Islet precursor cell (in vitro differentiated cells): ENCODE data around the gene SH2D4B.
A peak's percentile ranks its signal among the peaks of the same experiment; 100 is the strongest.

Experiments used
- DNase-seq: peaks from one replicate; pipeline ENCODE4 v3.0.0-alpha.2; 2018

The SH2D4B gene

DNA sequence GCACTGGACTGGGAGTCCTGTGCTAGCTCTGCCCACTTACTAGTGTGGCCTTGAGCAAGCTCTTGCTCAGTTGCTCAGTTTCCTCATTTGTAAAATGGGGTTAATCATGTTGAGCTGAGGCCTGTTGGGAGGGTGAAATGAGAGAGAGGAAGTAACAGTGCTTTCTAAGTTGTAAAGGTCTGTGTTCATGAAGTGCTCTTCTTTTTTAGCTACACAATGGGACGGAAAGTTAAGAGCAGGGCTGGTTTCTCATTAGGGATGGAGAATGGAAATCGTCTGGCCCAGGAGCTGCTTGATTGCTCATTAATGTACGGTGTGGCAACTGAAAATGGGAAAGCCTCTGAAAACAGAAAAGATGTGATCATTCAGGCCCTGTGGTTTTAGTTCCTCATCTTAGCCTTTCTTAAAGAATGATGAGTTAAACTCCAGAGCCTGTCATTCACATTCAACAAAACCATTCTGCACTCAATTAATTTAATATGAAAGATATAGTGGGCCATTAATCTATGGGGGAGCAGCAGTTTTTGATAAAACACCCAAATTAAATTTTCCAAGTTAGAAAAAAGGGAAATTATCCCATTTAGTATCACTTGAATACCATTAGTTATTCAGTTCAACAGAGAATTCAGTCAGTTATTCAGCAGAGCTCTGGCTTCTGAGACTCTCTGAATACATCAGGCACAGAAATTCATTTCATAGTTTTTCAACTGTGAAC, 60.5 kb downstream of the SH2D4B start:
- no peak for DNase-seq

DNA sequence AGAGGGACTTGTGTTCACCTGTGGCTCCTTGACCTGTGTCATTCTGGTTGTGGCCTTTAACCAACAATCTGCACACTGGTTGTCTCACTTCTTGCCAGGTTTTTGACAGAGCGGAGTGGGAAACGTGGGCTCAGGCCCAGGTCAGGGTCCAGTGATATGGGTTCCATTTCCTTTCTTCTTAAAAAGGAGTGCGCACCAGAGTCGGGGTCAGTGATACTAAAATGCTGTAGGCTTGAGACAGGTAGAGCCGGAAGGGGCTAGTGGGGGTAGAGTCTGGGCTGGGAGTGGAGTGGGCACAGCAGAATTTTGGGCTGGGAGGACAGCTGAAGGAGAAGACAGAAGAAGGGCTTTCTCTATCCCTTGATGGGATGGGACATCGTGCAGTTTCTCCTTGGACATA, 61.2 kb downstream of the SH2D4B start:
- no peak for DNase-seq

GRCh38 chr10:80599424-80599847, 61.7 kb downstream of the SH2D4B start:
- DNase-seq: peak; percentile 86

- DNase-seq: no peak
These were observed 62.6 kb downstream of the SH2D4B start for GRCh38 chr10:80600256-80600655.

GRCh38 chr10:80602881-80603280, 65.2 kb downstream of the SH2D4B start:
- DNase-seq: no peak

- DNase-seq: no peak
These were observed 65.8 kb downstream of the SH2D4B start for GRCh38 chr10:80603516-80603915.

DNA sequence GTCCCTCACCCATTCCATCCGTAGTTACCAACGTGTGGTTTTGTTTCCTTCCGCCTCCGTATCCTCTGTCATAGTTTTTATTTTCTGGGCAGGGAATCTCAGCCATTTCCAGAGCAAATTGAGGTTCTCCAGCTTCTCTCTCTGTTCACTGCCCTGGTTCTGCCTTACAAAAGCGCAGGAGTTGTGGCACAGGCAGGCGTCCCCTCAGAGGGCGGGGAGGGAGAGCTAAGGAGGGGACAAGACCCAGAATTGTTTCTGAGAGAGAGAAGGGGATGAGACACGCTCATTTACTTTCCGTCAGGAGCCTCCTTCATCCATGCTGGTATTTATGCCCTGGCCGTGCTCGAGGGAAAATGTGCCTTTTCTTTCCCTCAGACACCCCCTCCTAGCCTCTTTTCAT, 71.0 kb downstream of the SH2D4B start:
- no peak for DNase-seq

DNA sequence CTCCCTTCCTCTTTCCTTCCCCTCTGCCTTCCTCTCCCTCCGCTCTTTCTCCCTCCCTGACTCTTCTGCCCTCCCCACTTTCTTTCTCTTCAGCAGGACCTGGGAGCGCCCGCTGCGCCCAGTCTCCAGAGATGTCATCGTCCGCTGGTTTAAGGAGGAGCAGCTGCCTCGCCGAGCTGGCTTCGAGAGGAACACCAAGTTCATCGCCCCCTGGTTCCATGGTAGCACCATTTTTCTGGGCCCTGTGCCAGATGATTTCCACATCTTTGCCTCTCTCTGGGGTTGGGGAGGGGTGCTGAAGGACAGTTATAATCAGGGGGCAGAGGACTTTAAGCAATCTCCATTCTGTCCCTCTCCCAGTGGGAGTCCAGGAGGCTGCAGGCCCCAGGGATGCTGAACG, 71.6 kb downstream of the SH2D4B start:
- DNase-seq: no peak

DNA sequence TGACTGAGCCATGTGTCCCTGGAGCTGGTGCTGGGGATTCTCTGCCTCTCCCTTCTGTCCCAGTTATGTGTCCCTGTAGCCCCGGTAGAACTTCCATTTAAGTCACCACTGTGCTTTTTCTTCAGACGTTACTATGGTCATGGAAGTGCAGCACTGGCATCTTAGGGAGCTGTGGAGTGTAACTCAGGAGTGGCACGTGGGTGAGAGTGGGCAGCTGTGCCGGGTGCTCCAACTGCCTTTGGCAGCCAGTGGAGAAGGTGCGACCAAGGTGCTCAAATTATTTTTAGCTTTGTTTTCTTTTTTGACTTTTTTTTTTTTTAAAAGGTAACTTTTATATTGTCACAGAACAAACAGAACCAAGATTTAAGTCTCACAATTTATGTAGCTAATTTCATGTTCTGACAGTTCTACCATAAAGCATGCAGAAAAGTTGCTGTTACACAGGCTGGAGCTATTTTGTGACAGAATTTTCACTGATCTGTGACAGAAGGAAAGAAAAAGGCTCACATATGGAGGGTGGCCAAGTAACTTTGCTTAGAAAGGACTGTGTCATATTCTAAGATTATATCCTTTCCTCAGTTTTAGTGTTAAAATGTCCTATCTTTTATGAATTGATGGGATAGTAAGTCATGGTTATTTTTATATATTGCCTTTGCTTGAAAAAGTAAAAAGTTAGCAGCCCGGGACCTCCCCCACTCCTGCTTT, 73.9 kb downstream of the SH2D4B start:
- no peak for DNase-seq

- no peak for DNase-seq
These were observed 74.6 kb downstream of the SH2D4B start for GRCh38 chr10:80612261-80612660.

DNA sequence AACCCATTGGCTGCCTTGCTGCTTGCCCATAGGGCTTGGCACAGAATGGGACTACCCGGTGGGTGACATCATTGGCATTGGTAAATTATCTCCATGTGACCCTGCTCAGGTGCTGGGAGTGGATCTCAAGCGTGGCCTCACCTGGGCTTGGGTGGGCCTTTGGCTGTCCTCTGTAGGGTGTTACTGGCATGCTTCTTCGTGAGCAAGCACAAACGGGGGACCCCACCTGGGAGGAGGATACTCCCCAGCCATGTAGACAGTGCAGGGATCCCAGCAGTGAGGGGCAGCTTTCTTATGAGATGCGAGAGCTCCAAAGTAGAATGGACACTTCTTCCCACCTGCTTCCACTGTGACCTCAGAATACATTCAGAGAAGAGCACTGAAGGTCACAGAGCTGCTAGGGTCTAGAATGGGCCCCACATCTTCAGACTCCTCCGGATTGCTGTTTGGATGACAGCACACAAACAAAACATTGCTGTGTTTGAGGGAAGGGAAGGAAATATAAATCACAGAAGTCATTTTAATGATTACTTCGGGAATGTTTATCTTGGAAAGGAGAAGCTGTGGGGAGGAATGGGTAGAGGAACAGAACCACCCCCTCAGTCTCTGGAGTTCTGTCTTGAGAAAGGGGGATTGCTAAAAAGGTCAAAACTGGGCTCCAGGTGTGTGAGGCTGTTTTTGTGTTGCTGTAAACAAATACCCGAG, 75.9 kb downstream of the SH2D4B start:
- DNase-seq: no peak

GRCh38 chr10:80614576-80615416, 77.1 kb downstream of the SH2D4B start:
- peak; percentile 27 for DNase-seq

DNA sequence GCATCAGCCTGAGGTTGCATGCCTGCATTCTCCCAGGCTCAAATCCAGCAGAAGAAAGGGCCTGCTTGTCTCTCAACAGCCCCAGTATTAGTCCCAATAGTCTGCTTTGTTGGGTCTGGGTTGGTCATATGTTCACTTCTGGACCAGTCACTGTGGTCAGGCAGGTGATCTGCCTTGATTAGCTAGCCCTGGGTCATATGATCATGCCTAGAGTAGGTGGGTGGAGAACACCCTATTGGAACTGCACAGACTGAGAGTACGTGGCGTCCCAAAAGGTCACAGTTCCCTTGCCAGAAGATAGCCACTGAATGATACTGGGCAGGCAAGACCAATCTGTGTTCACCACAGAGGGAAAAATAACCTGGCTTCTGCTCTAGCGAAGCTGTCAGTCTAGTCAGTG, 80.1 kb downstream of the SH2D4B start:
- DNase-seq: peak; percentile 33

DNA sequence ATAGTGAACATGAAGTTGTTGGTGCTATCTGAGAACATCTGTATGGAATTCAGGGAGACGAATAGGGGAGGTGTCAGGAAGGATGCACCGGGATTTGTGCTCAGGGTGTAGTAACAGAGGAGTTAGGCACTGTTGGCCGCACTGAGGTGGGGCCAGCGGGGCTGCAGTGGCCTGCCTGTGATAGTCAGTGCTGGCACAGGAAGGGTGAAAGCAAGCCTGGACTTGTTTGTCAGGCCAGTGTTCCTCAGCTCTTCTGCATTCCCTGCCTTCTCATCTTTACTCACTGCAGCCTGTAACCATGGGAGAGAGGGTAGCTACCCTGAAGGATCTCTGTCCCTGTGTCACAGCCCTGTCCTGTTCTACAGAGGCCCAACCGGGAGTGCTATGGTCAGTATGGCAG, 81.3 kb downstream of the SH2D4B start:
- peak; percentile 48 for DNase-seq

DNA sequence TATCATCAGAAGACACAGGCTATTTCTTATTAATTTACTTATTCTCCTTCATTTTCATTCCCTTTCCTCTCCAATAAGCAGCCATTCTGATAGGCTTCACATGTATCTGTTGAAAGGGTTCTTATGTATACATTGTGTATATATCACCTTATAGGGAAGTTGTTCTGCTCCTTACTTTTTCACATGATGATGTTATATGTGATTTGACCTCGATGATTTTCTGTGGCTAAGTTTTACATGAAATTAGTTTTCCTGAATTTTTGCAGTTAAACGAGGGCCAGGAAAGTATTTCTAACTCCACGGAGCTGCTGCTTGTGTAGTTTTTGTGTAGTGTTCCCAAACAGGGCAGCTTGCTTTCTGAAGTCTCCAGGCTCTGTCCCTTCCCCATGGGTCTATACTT, 84.5 kb downstream of the SH2D4B start:
- no peak for DNase-seq

GRCh38 chr10:80630324-80630723, 92.6 kb downstream of the SH2D4B start:
- DNase-seq: no peak

- no peak for DNase-seq
These were observed 95.0 kb downstream of the SH2D4B start for GRCh38 chr10:80632742-80633141.

DNA sequence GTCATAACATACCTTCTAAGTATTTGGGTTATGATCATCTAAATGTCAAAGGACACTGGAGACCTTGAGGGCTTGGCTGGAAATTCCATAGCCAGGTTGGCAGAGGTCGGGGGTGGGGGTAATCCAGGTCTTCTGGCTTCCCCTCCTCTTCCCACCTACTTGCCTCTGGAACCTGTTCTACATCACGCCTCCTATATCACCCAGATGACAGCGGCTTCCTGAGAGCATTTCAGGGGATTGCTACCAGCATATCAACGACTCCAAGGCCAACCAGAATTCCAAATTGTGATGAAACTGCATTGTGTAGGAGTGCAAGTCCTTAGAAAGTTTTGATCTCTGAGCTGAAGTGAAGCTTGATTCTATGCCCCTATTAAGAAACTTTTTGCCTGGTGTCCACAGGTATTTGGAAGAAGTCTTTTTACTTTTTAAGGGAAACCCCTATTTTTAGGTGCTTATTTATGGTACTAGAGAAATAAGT, 95.7 kb downstream of the SH2D4B start:
- no peak for DNase-seq

GRCh38 chr10:80633910-80634309, 96.2 kb downstream of the SH2D4B start:
- DNase-seq: no peak

GRCh38 chr10:80642661-80643060, 105.0 kb downstream of the SH2D4B start:
- DNase-seq: no peak

DNA sequence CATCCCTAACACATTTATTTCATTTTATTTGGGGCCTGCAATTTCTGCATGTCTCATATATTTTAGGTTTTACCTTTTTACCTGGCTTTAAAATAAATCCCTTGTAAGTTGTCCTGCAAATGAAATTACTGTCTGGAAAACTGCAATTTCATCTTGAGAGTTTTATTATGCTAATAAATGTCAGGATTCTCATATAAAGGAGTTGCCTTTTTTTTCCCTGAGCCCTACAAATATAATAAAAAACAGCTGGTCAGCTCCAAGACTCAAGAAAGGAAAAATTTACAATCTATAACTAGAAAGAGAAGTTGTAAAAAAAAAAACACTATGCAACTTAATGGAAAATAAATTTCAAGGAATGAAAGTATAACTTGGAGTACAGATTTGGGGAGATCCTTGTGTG, 108.7 kb downstream of the SH2D4B start:
- DNase-seq: no peak

DNA sequence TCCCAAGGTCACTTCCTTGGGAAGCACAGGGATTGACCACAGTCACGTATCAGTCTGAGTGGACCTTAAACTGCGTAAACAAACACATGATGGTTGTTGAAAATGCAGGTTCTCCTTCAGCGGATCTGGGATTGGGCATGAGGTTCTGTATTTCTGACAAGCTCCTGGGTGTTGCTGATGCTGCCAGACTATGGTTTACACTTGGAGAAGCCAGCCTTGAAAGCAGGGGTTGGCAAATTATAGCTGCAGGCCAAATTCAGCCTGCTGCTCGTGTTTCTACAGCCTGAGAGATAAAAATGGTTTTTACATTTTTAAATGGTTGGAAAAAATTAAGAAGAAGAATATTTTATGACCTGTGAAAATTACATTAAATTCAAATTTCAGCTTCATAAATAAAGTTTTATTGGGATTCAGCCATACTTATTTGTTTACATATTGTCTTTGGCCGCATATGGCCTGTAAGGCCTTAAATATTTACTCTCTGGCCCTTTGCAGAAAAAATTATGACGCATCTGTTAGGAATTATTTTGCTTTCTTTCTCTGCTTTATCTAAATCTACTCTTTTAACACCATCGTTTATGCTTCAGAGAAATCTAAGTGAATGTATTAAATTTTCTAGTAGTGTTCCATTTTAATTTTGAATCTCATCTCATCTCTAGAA, 109.6 kb downstream of the SH2D4B start:
- no peak for DNase-seq
